Endothelial cell of umbilical vein (primary cell): ENCODE data around the gene PPP1R3D. TPM values are rescaled to one million over a fixed set of nuclear protein-coding genes. Genes with fewer than 3 reads are reported as not detected.

Experiments used
- BruUV-seq: library from RNA; stranded (reverse); fragments of 400-500 nt; replicated peaks from 2 replicates; lab custom pipeline; 2021; lab: Mats Ljungman, UMichigan
- CTCF ChIA-PET: fragments of 300-600, 350-600 bp; sonication (Branson Sonifier 250); formaldehyde crosslinking; loops from one replicate; lab custom pipeline; 2021; ENCODE audit warnings: antibody characterized with exemption, inconsistent platforms; lab: Charles Lee
- POLR2A ChIA-PET: fragments of 300-600, 350-600 bp; sonication (Branson Sonifier 250); formaldehyde crosslinking; loops from one replicate; lab custom pipeline; 2021; ENCODE audit warnings: antibody characterized with exemption, inconsistent platforms; lab: Charles Lee
- DNase-seq: peaks from one replicate; pipeline ENCODE4 v3.0.0-alpha.2; 2011; ENCODE audit warnings: low read depth, low spot score
- FAIRE-seq: peaks from 2 replicates; lab custom pipeline; 2011; peaks lifted over from hg19 to GRCh38; lab: Jason Lieb, UNC
- H2AFZ ChIP-seq: 2 replicates; pipeline ENCODE4 v1.6.0; 2012; ENCODE audit warnings: low read depth, low read length, control low read depth, inconsistent platforms
- H3K27ac ChIP-seq: 2 replicates; pipeline ENCODE4 v1.5.1; 2011; ENCODE audit warnings: low read depth, mild to moderate bottlenecking, control low read depth, low read length, moderate library complexity; ENCODE audit not compliant: insufficient read depth
- H3K27me3 ChIP-seq, 2 experiments: 2 replicates each; pipeline versions ENCODE4 v1.6.0 to v1.6.1; 2011; ENCODE audit warnings: low read length in 2 of 2, mixed read lengths in 1 of 2; ENCODE audit not compliant: control insufficient read depth in 2 of 2, insufficient read depth in 2 of 2
- H3K36me3 ChIP-seq, 2 experiments: 2 replicates in 1 of 2; 3 replicates in 1 of 2; pipeline ENCODE4 v1.5.1; 2011; ENCODE audit warnings: low read length in 2 of 2, mild to moderate bottlenecking in 1 of 2, moderate library complexity in 1 of 2; ENCODE audit not compliant: control insufficient read depth in 2 of 2, insufficient read depth in 2 of 2; ENCODE audit errors: extremely low read depth in 1 of 2
- H3K4me1 ChIP-seq: 3 replicates; pipeline ENCODE4 v1.5.1; 2011; ENCODE audit warnings: mild to moderate bottlenecking, low read length; ENCODE audit not compliant: control insufficient read depth, insufficient read depth; ENCODE audit errors: extremely low read depth
- H3K4me2 ChIP-seq: 2 replicates; pipeline ENCODE4 v1.6.1; 2011; ENCODE audit warnings: low read length, control low read depth, mixed read lengths; ENCODE audit not compliant: insufficient read depth
- H3K4me3 ChIP-seq, 3 experiments: fragments of 200-600 bp in 1 of 3; sonication (generic), shearing (Covaris generic) in 1 of 3; replicated peaks in 1 of 3; 2 replicates each; pipeline ENCODE4 v1.5.1; 2011 to 2016; ENCODE audit warnings: control low read depth in 3 of 3, low read length in 3 of 3, mild to moderate bottlenecking in 2 of 3, inconsistent platforms in 1 of 3, low read depth in 1 of 3, moderate library complexity in 1 of 3; ENCODE audit not compliant: insufficient read depth in 1 of 3
- H3K79me2 ChIP-seq: 2 replicates; pipeline ENCODE4 v1.6.0; 2012; ENCODE audit warnings: low read length, inconsistent platforms; ENCODE audit not compliant: control insufficient read depth, insufficient read depth
- H3K9ac ChIP-seq: replicated peaks from 2 replicates; pipeline ENCODE3; 2011; ENCODE audit warnings: low read length, control low read depth; ENCODE audit not compliant: insufficient read depth; ENCODE audit errors: extremely low read depth
- H3K9me1 ChIP-seq: replicated peaks from 3 replicates; pipeline ENCODE4 v1.6.0; 2011; ENCODE audit warnings: mild to moderate bottlenecking, low read length; ENCODE audit not compliant: control insufficient read depth, insufficient read depth; ENCODE audit errors: extremely low read depth
- H3K9me3 ChIP-seq: replicated peaks from 2 replicates; pipeline ENCODE4 v1.5.1; 2012; ENCODE audit warnings: low read length, inconsistent platforms; ENCODE audit not compliant: control insufficient read depth, insufficient read depth
- H4K20me1 ChIP-seq: replicated peaks from 2 replicates; pipeline ENCODE3; 2011; ENCODE audit warnings: mild to moderate bottlenecking, low read length; ENCODE audit not compliant: control insufficient read depth, insufficient read depth; ENCODE audit errors: extremely low read depth
- FOS ChIP-seq: IDR thresholded peaks from 2 replicates; pipeline ENCODE4 v1.6.1; 2011; ENCODE audit warnings: mild to moderate bottlenecking, low read length, moderate library complexity, borderline replicate concordance; ENCODE audit not compliant: insufficient read depth
- GATA2 ChIP-seq: IDR thresholded peaks from 2 replicates; pipeline ENCODE4 v1.7.0; 2011; ENCODE audit warnings: low read depth, mild to moderate bottlenecking, moderate library complexity, mixed read lengths, low read length; ENCODE audit not compliant: insufficient read length, insufficient read depth
- JUN ChIP-seq: IDR thresholded peaks from 2 replicates; pipeline ENCODE4 v1.6.1; 2011; ENCODE audit warnings: borderline replicate concordance, low read depth; ENCODE audit not compliant: insufficient read length, insufficient read depth
- MAX ChIP-seq: IDR thresholded peaks from 2 replicates; pipeline ENCODE4 v1.6.1; 2011; ENCODE audit not compliant: insufficient read depth, insufficient read length
- MYC ChIP-seq: IDR thresholded peaks from one replicate; pipeline ENCODE4 v1.6.1; 2011; ENCODE audit warnings: mild to moderate bottlenecking, low read depth, low read length
- dilution Hi-C: fragments of 300-500 bp; cut with MboI; formaldehyde crosslinking; loops from one replicate; pipeline ENCODE4 v1.15.0; 2019; ENCODE audit warnings: low sequenced_read_pairs; ENCODE audit not compliant: extremely low pct_ligation_motif_present
- intact Hi-C: fragments of 100-400 bp; cut with micrococcal nuclease; formaldehyde crosslinking; loops from one replicate; pipeline ENCODE4 v1.10.0; 2022
- polyA plus RNA-seq, 4 experiments: library from polyadenylated mRNA; depleted of rRNA in 3 of 4; stranded (reverse) in 3 of 4; unstranded in 1 of 4; fragments of >200 nt; gene quantifications; 2 replicates each; pipeline versions ENCODE4 v1.2.1 to v1.2.3, GENCODE V29; 2011 to 2012; ENCODE audit warnings: missing spikeins in 1 of 4
- total RNA-seq: library from RNA; stranded (reverse); gene quantifications from 2 replicates; pipeline ENCODE4 v1.2.3, GENCODE V29; 2021
- TF ChIP-seq, protein P1 (sequence below), 2 donors: IDR thresholded peaks; 1 replicate in 1 of 2; 2 replicates in 1 of 2; pipeline ENCODE4 v1.5.1; 2011; ENCODE audit warnings: low read length in 2 of 2, mild to moderate bottlenecking in 2 of 2, moderate library complexity in 2 of 2, control low read depth in 1 of 2, inconsistent platforms in 1 of 2, low read depth in 1 of 2; ENCODE audit not compliant: insufficient read depth in 1 of 2; ENCODE audit errors: extremely low read depth in 1 of 2

The PPP1R3D gene
- total and polyA plus RNA-seq, 2 donors (not counting 3 experiments of a cell fraction or from before 2014, with no cell fraction given) = 1.7 to 5.2 TPM

GRCh38 chr20:59971428-59971827, 31.3 kb upstream of the PPP1R3D start:
- ChIA-PET CTCF (no interaction called here), POLR2A (no interaction called here)
- no peak for TF ChIP-seq JUN
- no peak for TF ChIP-seq MYC
- TF ChIP-seq, protein P1, sequence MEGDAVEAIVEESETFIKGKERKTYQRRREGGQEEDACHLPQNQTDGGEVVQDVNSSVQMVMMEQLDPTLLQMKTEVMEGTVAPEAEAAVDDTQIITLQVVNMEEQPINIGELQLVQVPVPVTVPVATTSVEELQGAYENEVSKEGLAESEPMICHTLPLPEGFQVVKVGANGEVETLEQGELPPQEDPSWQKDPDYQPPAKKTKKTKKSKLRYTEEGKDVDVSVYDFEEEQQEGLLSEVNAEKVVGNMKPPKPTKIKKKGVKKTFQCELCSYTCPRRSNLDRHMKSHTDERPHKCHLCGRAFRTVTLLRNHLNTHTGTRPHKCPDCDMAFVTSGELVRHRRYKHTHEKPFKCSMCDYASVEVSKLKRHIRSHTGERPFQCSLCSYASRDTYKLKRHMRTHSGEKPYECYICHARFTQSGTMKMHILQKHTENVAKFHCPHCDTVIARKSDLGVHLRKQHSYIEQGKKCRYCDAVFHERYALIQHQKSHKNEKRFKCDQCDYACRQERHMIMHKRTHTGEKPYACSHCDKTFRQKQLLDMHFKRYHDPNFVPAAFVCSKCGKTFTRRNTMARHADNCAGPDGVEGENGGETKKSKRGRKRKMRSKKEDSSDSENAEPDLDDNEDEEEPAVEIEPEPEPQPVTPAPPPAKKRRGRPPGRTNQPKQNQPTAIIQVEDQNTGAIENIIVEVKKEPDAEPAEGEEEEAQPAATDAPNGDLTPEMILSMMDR (IDR thresholded peaks at IDR 0.05; ENCODE audit: extremely low read depth in 1 of 2, insufficient read depth in 1 of 2, low read depth in 1 of 2, low read length in 2 of 2) = no peak
- no peak for TF ChIP-seq FOS
- TF ChIP-seq GATA2 = no peak
- no peak for TF ChIP-seq MAX
- Histone ChIP-seq H2AFZ (no peak overlapping the region), H3K9me3 (no peaks in the 10 kb centered on the region), H3K27me3 (no peaks in the 10 kb centered on the region), H3K9me1 (no peaks in the 10 kb centered on the region), H3K27ac (no peak overlapping the region), H3K4me1 (no peaks in the 10 kb centered on the region), H4K20me1 (no peaks in the 10 kb centered on the region), H3K4me2 (no peak overlapping the region), H3K79me2 (no peaks in the 10 kb centered on the region), H3K9ac (no peak overlapping the region), H3K36me3 (no peaks in the 10 kb centered on the region), H3K4me3 (no peak overlapping the region)
- intact Hi-C loops (no loop called here), dilution Hi-C loops (no loop called here)
- BruUV-seq = no TSS peak
- no peak for DNase-seq
- no peak for FAIRE-seq
